A549 (cell line): ENCODE data around the gene AADACL4.

Experiments used
- BHLHE40 ChIP-seq: IDR thresholded peaks from 2 replicates; pipeline ENCODE4 v1.6.1; 2012; ENCODE audit warnings: low read depth, low read length, inconsistent platforms
- CTCF ChIP-seq: fragments of >200 bp; sonication (Bioruptor Twin); formaldehyde crosslinking; IDR thresholded peaks from 3 replicates; pipeline ENCODE4 v1.5.1; 2016
- EP300 ChIP-seq, 2 experiments: fragments of >200 bp; sonication (Bioruptor Twin); formaldehyde crosslinking; IDR thresholded peaks; 2 replicates in 1 of 2; 3 replicates in 1 of 2; pipeline ENCODE4 v1.6.1; 2016 to 2017
- FOSL2 ChIP-seq, 2 experiments: fragments of 450-650 bp in 1 of 2; fragments of >200 bp in 1 of 2; sonication (Bioruptor Twin) in 1 of 2; formaldehyde crosslinking; IDR thresholded peaks; 2 replicates each; pipeline versions ENCODE4 v1.5.0 to v1.6.1; 2016 to 2020; ENCODE audit warnings: mild to moderate bottlenecking in 1 of 2, moderate library complexity in 1 of 2
- HDAC2 ChIP-seq: fragments of 200-600 bp; sonication (generic); IDR thresholded peaks from 2 replicates; pipeline ENCODE4 v1.6.1; 2016
- MAX ChIP-seq: IDR thresholded peaks from 2 replicates; pipeline ENCODE4 v1.6.1; 2012
- NFE2L2 ChIP-seq: fragments of 150-350 bp; conservative IDR thresholded peaks from 2 replicates; pipeline ENCODE4 v1.6.1; 2014; ENCODE audit warnings: low read length
- POLR2A ChIP-seq: IDR thresholded peaks from 2 replicates; pipeline ENCODE4 v1.6.1; 2012; ENCODE audit warnings: mild to moderate bottlenecking, low read length
- RARB ChIP-seq: fragments of 250-450 bp; sonication (Bioruptor Pico); IDR thresholded peaks from 2 replicates; pipeline ENCODE4 v1.8.0; 2021; ENCODE audit warnings: mild to moderate bottlenecking, moderate library complexity
- USF2 ChIP-seq: fragments of 450-650 bp; IDR thresholded peaks from 2 replicates; pipeline ENCODE4 v1.6.1; 2014; ENCODE audit warnings: antibody characterized with exemption
- ZFP36 ChIP-seq: fragments of 450-650 bp; IDR thresholded peaks from 2 replicates; pipeline ENCODE4 v1.6.1; 2014; ENCODE audit warnings: borderline replicate concordance; ENCODE audit not compliant: partially characterized antibody

DNA sequence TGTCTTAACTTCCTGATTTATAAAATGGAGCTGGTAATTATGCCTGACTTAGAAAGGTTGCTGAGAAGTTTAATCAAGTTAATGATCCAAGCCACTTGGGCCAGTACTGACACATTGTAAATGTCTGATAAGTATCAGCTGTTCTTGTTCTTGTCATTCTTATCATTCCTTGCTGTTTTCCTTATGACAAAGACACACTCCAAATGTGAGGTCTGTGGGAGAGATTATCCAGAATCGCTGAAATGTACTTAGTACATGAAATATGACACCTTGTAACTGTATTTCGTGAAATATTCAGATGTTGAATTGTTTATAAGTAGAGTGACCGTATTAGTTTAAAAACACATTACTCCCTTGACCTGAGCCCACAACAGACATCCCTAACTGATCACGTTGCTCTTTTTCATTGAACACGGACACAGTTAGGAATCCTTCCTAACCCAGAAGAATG lies 6.1 kb downstream of the AADACL4 start:
- TF ChIP-seq CTCF (no peak), HDAC2 (no peak), EP300 (IDR thresholded peaks at IDR 0.05) (no peak), BHLHE40 (no peak), USF2 (no peak), POLR2A (no peak), MAX (no peak), RARB (no peak), ZFP36 (no peak), FOSL2 (IDR thresholded peaks at IDR 0.05) (no peak), FOSL2 (CRISPR knock-in tag; IDR thresholded peaks at IDR 0.05) (no peak), NFE2L2 (no peak)
